H9 (cell line): ENCODE data around the gene TDRD9. TPM values are rescaled to one million over a fixed set of nuclear protein-coding genes. Genes with fewer than 3 reads are reported as not detected.

ENCODE experiments used
- DNase-seq: peaks from one replicate; pipeline ENCODE4 v3.0.0-alpha.2; 2017
- H2AFZ ChIP-seq: one replicate; pipeline ENCODE4 v1.6.1; 2013; ENCODE audit warnings: mild to moderate bottlenecking, low read length, control low read depth, moderate library complexity
- H2AK5ac ChIP-seq: 2 replicates; pipeline ENCODE4 v1.6.1; 2013; ENCODE audit warnings: low read length, control low read depth, mixed read lengths; ENCODE audit not compliant: insufficient read length
- H2BK120ac ChIP-seq: one replicate; pipeline ENCODE4 v1.6.1; 2013; ENCODE audit warnings: low read depth, mild to moderate bottlenecking, low read length, control low read depth, inconsistent platforms; ENCODE audit not compliant: poor library complexity, severe bottlenecking
- H2BK12ac ChIP-seq: 2 replicates; pipeline ENCODE4 v1.6.1; 2013; ENCODE audit warnings: low read length, control low read depth, mixed read lengths, low read depth; ENCODE audit not compliant: insufficient read length
- H2BK15ac ChIP-seq: 2 replicates; pipeline ENCODE4 v1.6.1; 2013; ENCODE audit warnings: low read depth, low read length, control low read depth
- H2BK20ac ChIP-seq: one replicate; pipeline ENCODE4 v1.6.1; 2013; ENCODE audit warnings: low read depth, mild to moderate bottlenecking, low read length, control low read depth, inconsistent platforms; ENCODE audit not compliant: poor library complexity, severe bottlenecking
- H2BK5ac ChIP-seq: 2 replicates; pipeline ENCODE4 v1.6.1; 2013; ENCODE audit warnings: low read length, control low read depth, mixed read lengths; ENCODE audit not compliant: insufficient read length
- H3K14ac ChIP-seq: 2 replicates; pipeline ENCODE4 v1.6.1; 2013; ENCODE audit warnings: low read length, control low read depth; ENCODE audit not compliant: insufficient read depth
- H3K18ac ChIP-seq: 2 replicates; pipeline ENCODE4 v1.6.1; 2013; ENCODE audit warnings: low read depth, mild to moderate bottlenecking, mixed read lengths, low read length, control low read depth; ENCODE audit not compliant: insufficient read length
- H3K23ac ChIP-seq: 2 replicates; pipeline ENCODE4 v1.6.1; 2013; ENCODE audit warnings: low read length, control low read depth, mixed read lengths, low read depth; ENCODE audit not compliant: insufficient read length
- H3K23me2 ChIP-seq: 2 replicates; pipeline ENCODE4 v1.6.1; 2013; ENCODE audit warnings: low read depth, mild to moderate bottlenecking, mixed read lengths, low read length, control low read depth; ENCODE audit not compliant: insufficient read length, poor library complexity, severe bottlenecking
- H3K27ac ChIP-seq: 2 replicates; pipeline ENCODE4 v1.5.1; 2013; ENCODE audit warnings: low read length, control low read depth, mixed read lengths, low read depth; ENCODE audit not compliant: insufficient read length
- H3K27me3 ChIP-seq: 2 replicates; pipeline ENCODE4 v1.6.1; 2013; ENCODE audit warnings: low read length, control low read depth, inconsistent platforms; ENCODE audit not compliant: insufficient read depth
- H3K4ac ChIP-seq: 2 replicates; pipeline ENCODE4 v1.6.1; 2013; ENCODE audit warnings: low read depth, mild to moderate bottlenecking, control low read depth, inconsistent platforms, low read length, moderate library complexity
- H3K4me1 ChIP-seq: 2 replicates; pipeline ENCODE4 v1.6.1; 2013; ENCODE audit warnings: low read length, control low read depth, inconsistent platforms; ENCODE audit not compliant: insufficient read depth
- H3K4me2 ChIP-seq: 2 replicates; pipeline ENCODE4 v1.6.1; 2013; ENCODE audit warnings: low read length, control low read depth, mixed read lengths; ENCODE audit not compliant: insufficient read length, insufficient read depth
- H3K56ac ChIP-seq: 2 replicates; pipeline ENCODE4 v1.6.1; 2013; ENCODE audit warnings: low read depth, mild to moderate bottlenecking, mixed read lengths, low read length, control low read depth; ENCODE audit not compliant: insufficient read length
- H3K79me1 ChIP-seq: 2 replicates; pipeline ENCODE4 v1.6.1; 2013; ENCODE audit warnings: low read depth, mild to moderate bottlenecking, moderate library complexity, low read length, control low read depth, inconsistent platforms; ENCODE audit not compliant: insufficient read depth, poor library complexity, severe bottlenecking
- H3K79me2 ChIP-seq: 2 replicates; pipeline ENCODE4 v1.6.1; 2013; ENCODE audit warnings: low read length, control low read depth, inconsistent platforms; ENCODE audit not compliant: insufficient read depth
- H3K9ac ChIP-seq: 2 replicates; pipeline ENCODE4 v1.6.1; 2013; ENCODE audit warnings: low read length, control low read depth, mixed read lengths; ENCODE audit not compliant: insufficient read length; ENCODE audit errors: extremely low read depth
- H3K9me3 ChIP-seq: one replicate; pipeline ENCODE4 v1.6.1; 2013; ENCODE audit warnings: low read depth, low read length, inconsistent platforms; ENCODE audit not compliant: control insufficient read depth
- H3T11ph ChIP-seq: one replicate; pipeline ENCODE4 v1.6.1; 2013; ENCODE audit warnings: mild to moderate bottlenecking, low read length, control low read depth, inconsistent platforms
- H4K20me1 ChIP-seq: one replicate; pipeline ENCODE4 v1.6.1; 2013; ENCODE audit not compliant: control insufficient read depth, insufficient read length, insufficient read depth
- H4K5ac ChIP-seq: 2 replicates; pipeline ENCODE4 v1.6.1; 2013; ENCODE audit warnings: low read depth, mild to moderate bottlenecking, mixed read lengths, low read length, control low read depth; ENCODE audit not compliant: insufficient read length
- H4K8ac ChIP-seq: replicated peaks from 2 replicates; pipeline ENCODE4 v1.6.1; 2013; ENCODE audit warnings: low read length, control low read depth, mixed read lengths, low read depth; ENCODE audit not compliant: insufficient read length
- H4K91ac ChIP-seq: 2 replicates; pipeline ENCODE4 v1.6.1; 2013; ENCODE audit warnings: low read depth, mild to moderate bottlenecking, moderate library complexity, mixed read lengths, low read length, control low read depth; ENCODE audit not compliant: insufficient read length
- H3K27ac Mint-ChIP-seq, 3 experiments: 2 replicates in 2 of 3; 3 replicates in 1 of 3; pipeline ENCODE4 v1.8.0; 2020 to 2021; ENCODE audit warnings: mixed read lengths in 3 of 3, mild to moderate bottlenecking in 1 of 3, moderate library complexity in 1 of 3
- H3K27me3 Mint-ChIP-seq: 2 replicates; pipeline ENCODE4 v1.8.0; 2021; ENCODE audit warnings: low read depth, mild to moderate bottlenecking, moderate library complexity, mixed read lengths
- H3K36me3 Mint-ChIP-seq, 3 experiments: 2 replicates in 2 of 3; 3 replicates in 1 of 3; pipeline ENCODE4 v1.8.0; 2020 to 2021; ENCODE audit warnings: low read depth in 3 of 3, mixed read lengths in 3 of 3; ENCODE audit not compliant: insufficient read depth in 1 of 3
- H3K4me1 Mint-ChIP-seq, 2 experiments: 2 replicates each; pipeline ENCODE4 v1.8.0; 2020; ENCODE audit warnings: mixed read lengths in 2 of 2
- H3K4me3 Mint-ChIP-seq, 2 experiments: 2 replicates in 1 of 2; 3 replicates in 1 of 2; pipeline ENCODE4 v1.8.0; 2020 to 2021; ENCODE audit warnings: mild to moderate bottlenecking in 2 of 2, mixed read lengths in 2 of 2, moderate library complexity in 1 of 2
- H3K9me3 Mint-ChIP-seq, 2 experiments: 2 replicates in 1 of 2; 3 replicates in 1 of 2; pipeline ENCODE4 v1.8.0; 2020; ENCODE audit warnings: mild to moderate bottlenecking in 2 of 2, mixed read lengths in 2 of 2, moderate library complexity in 1 of 2
- WGBS: extraction: QIAGEN DNeasy Blood & Tissue Kit; methylation state at CpG from one replicate; pipeline ENCODE4 v1.1.7; 2013; ENCODE audit warnings: missing lambda C conversion rate, low lambda C conversion rate, mixed read lengths; ENCODE audit not compliant: insufficient read length; ENCODE audit errors: extremely low coverage; 5-methylcytosine and 5-hydroxymethylcytosine counted together
- total RNA-seq: library from RNA; stranded (reverse); gene quantifications from 2 replicates; pipeline ENCODE4 v1.2.1, GENCODE V29; 2021
- TF ChIP-seq, protein P1 (sequence below): fragments of 200-600 bp; sonication (generic); conservative IDR thresholded peaks from 3 replicates; pipeline ENCODE4 v1.8.0; 2021; ENCODE audit warnings: antibody characterized with exemption, mild to moderate bottlenecking

The TDRD9 gene
- total RNA-seq, 1 experiment from 2014 or later: not detected

DNA sequence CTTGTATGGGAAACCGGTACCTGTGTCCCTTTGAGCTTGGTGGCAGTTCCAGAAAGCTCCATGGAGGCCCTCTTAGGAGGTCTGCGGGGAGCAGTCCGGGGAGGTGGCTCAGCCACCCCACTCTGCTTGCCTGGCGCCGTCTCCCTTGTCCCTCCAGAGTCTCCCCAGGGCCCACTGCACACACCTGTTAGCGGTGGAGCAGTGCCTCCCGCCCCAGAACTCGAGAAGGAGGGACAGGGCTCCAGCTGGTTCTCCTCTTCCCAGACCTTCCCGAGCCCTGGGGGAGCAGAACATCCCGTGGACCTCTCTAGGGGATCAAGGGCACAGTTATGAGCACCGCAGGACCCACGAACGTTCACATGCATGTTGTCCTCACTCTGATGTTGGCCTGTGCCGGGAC, 168.1 kb downstream of the TDRD9 start:
- H3K27me3 ChIP-seq: no peaks in the 10 kb centered on the region
- H3K4me3 Mint-ChIP-seq: no peak overlapping the region
- H3K9me3 ChIP-seq: no peaks in the 10 kb centered on the region
- no peaks in the 10 kb centered on the region for H4K20me1 ChIP-seq
- H3K27me3 Mint-ChIP-seq: peaks cover 13% of the 10 kb centered on the region
- TF ChIP-seq, protein P1, sequence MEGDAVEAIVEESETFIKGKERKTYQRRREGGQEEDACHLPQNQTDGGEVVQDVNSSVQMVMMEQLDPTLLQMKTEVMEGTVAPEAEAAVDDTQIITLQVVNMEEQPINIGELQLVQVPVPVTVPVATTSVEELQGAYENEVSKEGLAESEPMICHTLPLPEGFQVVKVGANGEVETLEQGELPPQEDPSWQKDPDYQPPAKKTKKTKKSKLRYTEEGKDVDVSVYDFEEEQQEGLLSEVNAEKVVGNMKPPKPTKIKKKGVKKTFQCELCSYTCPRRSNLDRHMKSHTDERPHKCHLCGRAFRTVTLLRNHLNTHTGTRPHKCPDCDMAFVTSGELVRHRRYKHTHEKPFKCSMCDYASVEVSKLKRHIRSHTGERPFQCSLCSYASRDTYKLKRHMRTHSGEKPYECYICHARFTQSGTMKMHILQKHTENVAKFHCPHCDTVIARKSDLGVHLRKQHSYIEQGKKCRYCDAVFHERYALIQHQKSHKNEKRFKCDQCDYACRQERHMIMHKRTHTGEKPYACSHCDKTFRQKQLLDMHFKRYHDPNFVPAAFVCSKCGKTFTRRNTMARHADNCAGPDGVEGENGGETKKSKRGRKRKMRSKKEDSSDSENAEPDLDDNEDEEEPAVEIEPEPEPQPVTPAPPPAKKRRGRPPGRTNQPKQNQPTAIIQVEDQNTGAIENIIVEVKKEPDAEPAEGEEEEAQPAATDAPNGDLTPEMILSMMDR: no peak
- H2BK15ac ChIP-seq: no peak overlapping the region
- no peak overlapping the region for H4K8ac ChIP-seq
- no peak overlapping the region for H3K9ac ChIP-seq
- WGBS: no CpG with 5 or more reads among the region's 14 CpGs
- no peaks in the 10 kb centered on the region for H3K9me3 Mint-ChIP-seq
- H3K23me2 ChIP-seq: no peaks in the 10 kb centered on the region
- peaks cover 6 to 8% of the 10 kb centered on the region in 2 experiments for H3K4me1 Mint-ChIP-seq
- no peak overlapping the region for H3K4ac ChIP-seq
- no peak overlapping the region for H2AK5ac ChIP-seq
- H2BK12ac ChIP-seq: no peak overlapping the region
- H4K5ac ChIP-seq: no peak overlapping the region
- no peak overlapping the region for H3K18ac ChIP-seq
- no peak overlapping the region for H3T11ph ChIP-seq
- no peak overlapping the region for H2BK20ac ChIP-seq
- DNase-seq: no peak
- H3K36me3 Mint-ChIP-seq: no peaks in the 10 kb centered on the region
- no peaks in the 10 kb centered on the region for H3K79me2 ChIP-seq
- H3K56ac ChIP-seq: no peak overlapping the region
- no peak overlapping the region for H3K27ac Mint-ChIP-seq
- no peak overlapping the region for H2AFZ ChIP-seq
- no peaks in the 10 kb centered on the region for H3K4me1 ChIP-seq
- H3K4me2 ChIP-seq: no peak overlapping the region
- H2BK120ac ChIP-seq: no peak overlapping the region
- no peak overlapping the region for H3K23ac ChIP-seq
- H3K14ac ChIP-seq: no peak overlapping the region
- no peaks in the 10 kb centered on the region for H3K79me1 ChIP-seq
- no peak overlapping the region for H2BK5ac ChIP-seq
- H4K91ac ChIP-seq: no peak overlapping the region
- no peak overlapping the region for H3K27ac ChIP-seq
